GDM1 (cell line): ENCODE measurements around the gene OTUD5.

Experiments used
- DNase-seq: peaks from one replicate; lab custom pipeline; 2025; lab: John Stamatoyannopoulos, UW

The OTUD5 gene

DNA sequence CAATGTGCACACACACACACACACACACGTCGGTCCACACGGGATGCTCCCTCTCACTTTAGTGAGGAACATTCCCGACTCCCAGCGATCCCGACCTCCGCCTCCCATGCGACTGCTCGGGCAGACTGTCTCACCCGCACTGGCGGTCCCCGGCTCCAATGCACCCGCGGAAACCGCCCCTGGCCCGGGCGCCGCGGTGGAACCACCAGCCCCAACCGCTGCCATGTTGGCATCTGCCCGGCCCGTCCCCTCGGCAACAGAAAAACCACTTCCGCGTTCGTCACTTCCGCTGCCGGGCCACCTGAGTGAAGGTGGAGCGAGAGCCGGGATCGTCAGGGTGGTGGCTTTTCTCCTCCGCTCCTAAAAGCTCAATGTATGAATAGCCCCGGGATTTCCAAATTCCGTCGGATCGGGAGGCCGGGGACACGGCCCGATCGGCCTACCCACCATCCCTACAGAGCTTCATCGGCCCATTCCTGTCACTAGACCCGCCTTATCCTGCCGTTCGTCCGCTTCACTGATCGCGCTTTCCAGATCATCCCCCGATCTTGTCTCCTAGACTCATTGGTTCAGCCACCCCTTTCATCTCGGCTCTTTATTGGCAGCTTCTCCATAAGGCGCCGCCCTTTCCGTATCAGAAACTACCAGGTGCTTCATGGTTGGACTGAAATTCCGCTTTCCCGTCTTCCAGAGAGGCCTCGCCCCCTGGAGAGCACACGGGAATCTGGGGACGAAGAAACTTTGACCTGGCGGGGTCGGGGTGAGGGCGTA is 45.8 kb downstream of the OTUD5 start, which contains the start of gene SLC35A2:
Gene SLC35A2, minus strand, starts transcription at position 235 of the 771 bp plus-strand sequence. Its CDS starts 10 bp downstream, at position 225.
- peak; percentile 48 for DNase-seq

DNA sequence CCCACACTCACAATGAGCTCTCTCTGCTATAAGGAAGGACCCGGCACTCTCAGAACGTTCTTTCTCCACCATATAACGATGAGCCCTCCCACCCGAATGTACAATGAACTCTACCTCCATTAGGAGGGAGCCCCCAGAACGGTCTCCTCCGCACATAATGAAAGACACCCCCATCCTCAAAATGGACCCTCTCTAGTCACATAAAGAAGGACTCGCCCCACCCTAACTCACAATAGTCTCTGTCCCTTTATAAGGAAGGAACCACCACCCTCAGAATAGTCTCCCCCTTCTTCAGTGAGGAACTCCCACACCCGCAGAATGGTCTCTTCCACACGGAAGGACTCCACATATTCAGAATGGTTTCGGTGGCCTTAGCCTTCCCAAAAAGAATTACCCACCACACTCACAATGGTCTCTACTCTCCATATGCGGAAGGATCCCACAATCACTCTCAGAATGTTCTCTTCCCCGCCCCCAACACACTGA is 46.4 kb downstream of the OTUD5 start:
- DNase-seq, result no peak

DNA sequence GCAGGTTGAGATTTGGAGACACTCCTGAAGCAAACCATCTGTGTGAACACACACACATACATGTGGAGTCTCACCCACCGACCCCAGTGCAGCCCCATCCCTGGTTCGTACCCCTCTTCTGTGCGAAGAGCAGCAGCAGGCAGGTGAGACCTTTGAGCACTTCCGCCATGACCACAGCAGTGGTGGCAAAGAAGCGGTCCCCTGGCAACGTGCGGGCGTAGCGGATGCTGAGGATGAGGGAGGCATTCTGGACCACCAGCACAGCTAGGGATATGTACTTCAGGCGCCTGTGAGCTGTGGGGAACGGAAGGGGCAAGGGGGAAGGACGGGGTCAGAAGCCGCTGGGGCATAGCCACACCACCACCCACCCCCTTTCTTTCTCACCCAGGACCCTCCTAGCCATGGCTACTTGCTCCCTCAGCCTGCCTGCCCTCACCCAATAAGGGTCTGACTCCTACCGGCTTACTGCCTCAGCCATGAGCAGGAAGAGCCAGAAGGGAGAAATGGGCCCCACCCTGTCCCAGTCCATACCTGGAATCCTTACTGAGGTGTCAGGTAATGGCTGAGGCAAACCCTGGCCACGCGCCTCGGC is 47.6 kb downstream of the OTUD5 start:
- DNase-seq, result no peak

DNA sequence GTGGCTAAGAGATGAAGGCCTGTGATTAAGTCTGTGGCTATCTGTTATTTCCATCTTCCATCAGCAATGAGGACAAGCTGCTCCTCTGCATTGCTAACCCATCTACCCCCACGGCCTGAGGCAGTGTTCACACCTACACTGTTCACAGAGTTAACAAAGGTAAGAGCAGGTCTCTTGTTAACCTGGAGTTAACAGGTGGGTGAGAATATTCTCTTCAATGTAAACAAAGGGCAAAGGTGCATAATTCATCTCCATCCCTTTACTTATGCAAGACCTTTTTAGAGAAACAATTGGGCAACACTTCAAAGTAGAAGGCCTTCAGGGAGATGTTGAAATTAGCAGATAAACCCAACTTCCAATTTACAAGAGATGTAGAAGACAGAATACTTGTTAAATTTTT is 48.8 kb downstream of the OTUD5 start:
- DNase-seq, result no peak

DNA sequence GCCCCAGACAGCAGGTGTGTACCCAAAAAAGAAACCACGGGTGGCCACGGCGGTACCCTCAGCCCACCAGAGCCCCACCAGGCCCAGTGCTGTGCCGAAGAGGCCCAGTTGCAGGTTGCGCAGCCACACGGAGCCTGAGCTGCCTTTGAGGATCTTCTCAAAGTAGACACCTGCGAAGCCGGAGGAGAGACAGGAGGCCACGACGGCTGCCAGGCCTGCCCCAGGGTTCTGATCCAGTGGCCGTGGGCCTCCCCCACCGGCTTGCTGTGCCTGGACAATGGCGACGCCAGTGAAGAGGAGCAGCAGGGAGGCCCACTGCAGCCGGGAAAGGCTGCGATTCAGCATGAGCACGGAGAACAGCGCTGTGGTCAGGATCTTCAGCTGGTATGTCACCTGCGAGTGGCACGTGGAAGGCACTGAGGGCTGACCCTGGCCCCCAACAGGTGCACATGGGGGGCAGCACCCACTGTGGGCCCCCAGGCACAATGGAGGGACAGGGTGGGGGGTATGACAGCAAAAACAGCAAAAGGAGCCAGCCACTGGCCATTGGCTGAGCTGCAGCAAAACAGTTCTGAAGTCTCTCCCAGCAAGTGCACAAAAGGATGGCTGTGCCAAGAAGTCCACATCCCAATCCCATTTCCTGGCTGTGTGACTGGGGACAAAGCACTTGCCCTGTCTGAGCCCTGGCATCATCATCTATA is 52.2 kb downstream of the OTUD5 start:
- DNase-seq, result no peak

DNA sequence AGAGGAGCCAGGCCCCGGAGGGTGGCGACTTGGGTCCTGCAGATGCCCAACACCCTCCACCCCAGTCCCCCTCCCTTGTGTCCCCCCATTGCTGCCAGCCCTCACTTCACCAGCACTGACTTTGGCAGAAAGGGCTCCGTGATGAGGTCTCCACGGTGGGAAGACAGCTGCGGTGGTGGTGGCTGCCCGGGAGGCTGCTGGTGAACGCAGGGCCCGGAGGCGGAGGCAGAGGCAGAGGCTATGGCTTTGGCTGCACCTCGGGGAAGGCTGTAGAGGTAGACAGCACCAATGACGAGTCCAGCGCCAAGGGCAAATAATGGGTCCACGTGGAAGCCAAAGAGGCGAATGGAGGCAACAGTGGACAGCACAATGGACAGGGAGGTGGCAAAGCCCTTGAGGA is 52.8 kb downstream of the OTUD5 start:
- no peak for DNase-seq

DNA sequence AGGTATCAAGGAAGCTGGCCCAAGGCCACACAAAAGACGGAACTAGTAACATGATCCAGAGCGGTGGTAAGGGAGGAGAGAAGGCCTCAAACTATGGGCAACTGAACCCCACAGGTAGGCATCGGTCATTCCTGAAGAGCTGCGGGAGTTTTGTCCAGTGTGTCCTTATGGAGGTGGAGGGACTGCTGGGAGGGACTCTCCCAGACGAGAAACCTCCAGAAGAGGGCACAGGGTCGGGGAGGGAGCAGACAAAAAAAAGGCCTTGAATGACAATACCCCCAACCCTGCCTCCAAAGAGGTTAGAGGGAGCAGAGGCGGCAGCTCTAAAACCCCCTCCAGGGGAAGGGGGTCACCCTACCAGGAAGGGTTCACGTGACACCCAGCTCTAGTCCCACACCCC is 53.2 kb downstream of the OTUD5 start:
- DNase-seq, result no peak

DNA sequence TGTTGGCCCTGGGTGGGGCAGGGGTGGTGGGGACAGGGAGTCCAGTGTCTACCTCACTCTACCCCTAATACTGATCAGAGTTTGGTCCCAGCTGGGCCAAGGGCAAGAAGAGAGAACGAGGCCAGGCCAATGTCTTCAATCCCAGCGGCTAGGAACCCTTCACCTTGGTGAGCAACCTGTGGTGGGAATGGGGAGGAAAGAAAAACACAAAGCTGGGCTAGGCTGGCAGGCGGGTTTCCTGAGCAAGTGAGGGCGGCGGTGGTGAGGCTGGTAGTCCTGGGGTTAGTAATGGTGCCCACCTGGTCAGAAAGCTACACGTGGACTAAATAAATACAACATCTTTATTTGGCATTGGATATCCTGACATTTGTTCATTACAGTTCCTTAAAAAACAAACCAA is 54.1 kb downstream of the OTUD5 start:
- no peak for DNase-seq

DNA sequence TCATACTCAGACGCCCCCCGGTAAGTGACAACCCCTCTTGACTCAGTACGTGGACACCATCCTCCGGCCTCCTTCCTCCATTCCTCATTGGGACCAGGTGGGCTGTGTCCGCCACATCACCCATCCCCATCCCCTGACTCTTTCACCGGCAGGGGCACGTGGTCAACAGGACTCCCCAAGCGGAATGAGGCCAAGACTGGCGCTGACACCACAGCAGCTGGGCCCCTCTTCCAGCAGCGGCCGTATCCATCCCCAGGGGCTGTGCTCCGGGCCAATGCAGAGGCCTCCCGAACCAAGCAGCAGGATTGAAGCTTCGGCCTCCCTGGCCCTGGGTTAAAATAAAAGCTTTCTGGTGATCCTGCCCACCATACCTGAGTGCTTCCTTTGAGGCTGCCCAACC is 54.6 kb downstream of the OTUD5 start:
- no peak for DNase-seq

DNA sequence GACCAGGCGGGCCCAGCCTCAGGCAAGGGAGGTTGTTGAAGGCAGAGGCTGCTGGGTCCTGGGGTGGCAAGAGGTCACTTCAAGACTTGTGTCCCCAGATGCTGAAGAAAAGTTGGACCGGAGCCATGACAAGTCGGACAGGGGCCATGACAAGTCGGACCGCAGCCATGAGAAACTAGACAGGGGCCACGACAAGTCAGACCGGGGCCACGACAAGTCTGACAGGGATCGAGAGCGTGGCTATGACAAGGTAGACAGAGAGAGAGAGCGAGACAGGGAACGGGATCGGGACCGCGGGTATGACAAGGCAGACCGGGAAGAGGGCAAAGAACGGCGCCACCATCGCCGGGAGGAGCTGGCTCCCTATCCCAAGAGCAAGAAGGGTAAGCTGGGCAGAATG is 55.3 kb downstream of the OTUD5 start:
- no peak for DNase-seq

DNA sequence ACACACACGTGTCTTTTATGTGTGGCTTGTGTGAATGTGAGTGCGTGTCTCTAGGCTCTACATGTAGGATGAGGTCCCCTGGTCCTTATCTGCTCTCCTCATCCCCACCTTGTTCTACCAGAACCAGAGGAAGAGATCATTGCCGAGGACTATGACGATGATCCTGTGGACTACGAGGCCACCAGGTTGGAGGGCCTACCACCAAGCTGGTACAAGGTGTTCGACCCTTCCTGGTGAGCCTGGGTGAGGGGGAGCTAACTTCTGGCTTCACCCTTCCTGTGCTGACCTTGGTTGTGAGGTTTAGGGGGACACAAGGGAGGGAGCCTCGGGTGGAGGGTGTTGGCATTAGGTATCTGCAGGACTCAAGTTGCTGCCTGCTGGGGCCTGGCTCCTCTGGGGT is 56.3 kb downstream of the OTUD5 start:
- no peak for DNase-seq

DNA sequence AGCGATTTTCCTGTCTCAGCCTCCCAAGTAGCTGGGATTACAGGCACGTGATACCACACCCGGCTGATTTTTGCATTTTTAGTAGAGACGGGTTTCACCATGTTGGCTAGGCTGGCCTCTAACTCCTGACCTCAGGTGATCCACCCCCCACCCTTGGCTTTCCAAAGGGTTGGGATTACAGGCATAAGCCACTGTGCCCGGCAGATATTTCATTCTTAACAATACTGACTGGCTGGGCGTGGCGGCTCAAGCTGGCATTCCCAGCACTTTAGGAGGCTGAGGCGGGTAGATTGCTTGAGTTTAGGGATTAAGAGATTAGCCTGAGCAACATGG is 58.4 kb downstream of the OTUD5 start:
- DNase-seq, result no peak

DNA sequence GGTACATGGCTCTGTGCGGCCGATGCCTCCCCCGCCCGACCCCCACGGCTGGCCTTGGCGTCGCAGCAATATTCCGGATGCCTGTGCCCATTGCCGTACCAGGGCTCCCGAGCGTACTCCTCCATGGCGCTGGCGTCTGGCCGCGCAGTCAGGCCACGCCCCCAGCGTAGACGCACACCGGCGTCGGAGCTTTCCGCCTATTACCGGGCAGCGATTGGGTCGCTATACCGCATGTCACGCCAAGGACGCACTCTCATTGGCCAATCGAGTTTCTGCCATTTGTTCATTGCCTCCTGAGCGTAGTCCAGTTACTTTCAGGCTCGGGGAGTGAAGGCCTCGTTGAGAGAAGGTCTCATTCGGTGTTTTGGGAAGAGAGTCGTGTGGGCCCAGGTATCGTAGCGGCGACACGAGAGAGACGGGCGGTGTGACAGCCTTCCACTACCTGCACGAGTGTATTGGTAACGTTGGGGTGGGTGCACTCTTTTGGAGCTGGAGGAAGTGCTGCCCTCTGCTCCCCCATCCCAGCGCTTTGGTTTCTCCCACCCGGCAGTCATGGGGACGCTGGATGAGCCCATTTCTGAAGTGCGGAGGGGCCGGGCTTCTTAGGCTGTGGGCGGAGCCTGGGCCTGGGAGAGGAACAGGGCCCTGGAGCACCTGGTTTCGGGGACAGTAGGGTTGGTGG is 59.6 kb downstream of the OTUD5 start, which contains the start of the genes PQBP1 and TIMM17B:
Gene PQBP1, plus strand, starts transcription at position 306 of the 682 bp plus-strand sequence. CDS start 580 bp downstream, outside the sequence.
Gene TIMM17B, minus strand, starts transcription at position 144 of the 682 bp plus-strand sequence. Its CDS starts 19 bp downstream, at position 125.
- peak; percentile 90 for DNase-seq

DNA sequence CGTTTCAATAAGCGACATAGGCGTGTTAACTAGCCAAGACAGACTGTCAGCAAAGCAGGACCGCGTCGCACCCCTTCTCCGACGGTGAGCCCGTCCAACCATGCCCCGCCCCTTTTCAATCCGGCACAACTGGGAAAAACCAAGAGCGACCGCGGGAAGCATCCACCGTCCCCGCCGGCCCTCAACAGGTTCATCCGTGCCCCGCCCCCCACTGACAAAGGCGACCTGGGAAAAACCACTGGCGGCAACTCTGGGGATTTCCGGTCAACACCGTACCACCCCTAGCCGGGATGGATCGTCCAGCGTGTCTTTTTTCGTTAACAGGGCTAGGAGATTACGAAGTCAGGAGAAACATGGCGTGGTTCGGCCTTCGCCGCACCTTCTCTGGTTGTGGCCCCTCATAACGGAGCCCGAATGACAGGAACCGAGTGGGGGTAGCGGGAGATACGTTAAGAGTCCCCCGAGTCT is 60.2 kb downstream of the OTUD5 start:
- no peak for DNase-seq

DNA sequence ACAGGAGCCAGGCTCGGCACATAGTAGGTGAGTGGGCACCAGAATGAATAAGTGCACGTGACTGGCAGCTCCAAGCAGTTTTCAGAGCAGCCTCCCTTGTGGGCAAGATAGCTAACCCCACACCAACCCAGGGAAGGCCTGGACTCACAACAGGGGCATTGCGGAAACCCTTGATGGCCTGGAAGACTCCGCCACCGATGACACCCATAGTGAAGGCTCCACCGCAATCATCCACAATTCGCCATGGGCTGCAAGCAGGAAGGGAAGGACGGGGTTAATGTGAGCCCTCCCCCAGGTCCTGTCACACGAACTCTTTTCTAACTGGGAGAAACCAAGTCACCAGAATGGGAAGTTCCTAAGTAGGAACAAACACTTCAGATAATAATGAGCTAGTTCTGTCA is 60.8 kb downstream of the OTUD5 start:
- no peak for DNase-seq

DNA sequence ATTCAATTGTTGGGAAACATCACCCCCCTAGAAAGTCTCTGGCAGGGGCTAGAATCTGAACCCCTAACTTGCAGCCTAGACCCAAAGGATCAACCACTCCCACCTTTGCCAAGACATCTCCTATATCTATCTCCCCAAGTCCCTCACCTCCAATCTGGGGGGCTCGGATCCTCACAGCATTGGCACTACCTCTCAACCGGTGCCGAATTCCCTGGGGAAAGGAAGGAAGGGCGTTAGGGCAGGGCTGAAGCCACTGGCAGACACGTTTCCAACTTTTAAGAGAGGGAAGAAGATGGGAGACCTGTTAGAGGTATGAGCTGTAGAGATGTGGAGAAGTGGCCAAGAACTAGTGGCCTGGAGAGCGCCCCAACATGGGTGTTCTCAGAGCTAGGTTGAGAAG is 62.5 kb downstream of the OTUD5 start:
- DNase-seq, result no peak

DNA sequence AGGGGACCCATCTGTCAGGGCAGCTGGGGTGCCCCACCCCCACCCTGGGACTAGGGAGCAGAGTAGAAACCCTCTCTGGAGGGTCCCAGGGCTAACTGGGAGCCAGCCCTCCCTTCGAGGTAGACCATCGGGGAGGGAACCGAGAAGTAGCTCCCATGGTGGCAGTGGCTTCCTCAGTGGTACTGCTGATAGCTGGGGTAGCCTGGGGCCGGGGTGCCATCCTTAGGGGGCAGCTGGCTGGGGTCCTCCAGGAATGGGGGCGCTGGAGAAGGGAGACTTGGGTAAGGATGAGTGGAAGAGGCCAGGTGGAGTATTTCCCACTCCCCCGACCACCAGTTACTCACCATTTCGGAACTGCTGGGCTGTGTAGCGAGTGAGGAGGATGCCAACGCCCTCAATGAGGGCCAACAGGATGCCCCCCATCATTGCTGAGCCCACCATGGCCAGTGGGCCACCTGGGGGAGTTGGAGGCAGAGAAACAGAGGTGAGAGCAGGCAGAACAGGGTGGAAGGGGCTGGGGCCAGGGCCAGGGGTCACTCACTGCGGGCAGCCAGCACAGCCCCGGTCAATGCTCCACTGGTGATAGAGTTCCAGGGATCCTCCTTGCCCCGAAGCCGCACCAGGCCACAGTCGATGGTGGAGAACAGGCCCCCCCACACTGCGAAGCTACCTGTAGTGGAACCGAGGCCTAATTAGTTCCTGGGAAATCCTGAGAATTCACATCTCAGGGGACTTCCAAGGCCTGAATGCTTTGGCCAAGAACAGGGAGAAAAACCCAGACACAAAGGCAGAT is 63.7 kb downstream of the OTUD5 start:
- no peak for DNase-seq

DNA sequence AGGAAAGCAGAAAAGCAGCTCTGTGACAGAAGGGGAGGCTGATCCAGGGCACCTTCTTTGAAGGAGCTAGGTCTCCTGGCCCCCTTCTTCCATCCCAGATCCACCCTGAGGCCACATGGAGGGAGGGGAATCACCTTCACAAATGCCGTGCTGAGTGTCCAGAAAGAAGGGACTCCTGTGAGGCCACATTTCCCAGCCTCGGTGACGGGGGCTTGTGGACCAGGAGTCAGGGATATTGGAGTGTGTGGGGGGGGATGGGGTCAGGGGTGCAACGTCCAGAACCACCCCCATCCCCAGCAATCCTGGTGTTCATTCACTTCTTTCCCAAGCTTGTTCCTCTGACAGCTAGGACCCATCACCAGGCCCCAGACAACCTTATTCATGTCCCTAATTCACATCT is 64.5 kb downstream of the OTUD5 start:
- no peak for DNase-seq

DNA sequence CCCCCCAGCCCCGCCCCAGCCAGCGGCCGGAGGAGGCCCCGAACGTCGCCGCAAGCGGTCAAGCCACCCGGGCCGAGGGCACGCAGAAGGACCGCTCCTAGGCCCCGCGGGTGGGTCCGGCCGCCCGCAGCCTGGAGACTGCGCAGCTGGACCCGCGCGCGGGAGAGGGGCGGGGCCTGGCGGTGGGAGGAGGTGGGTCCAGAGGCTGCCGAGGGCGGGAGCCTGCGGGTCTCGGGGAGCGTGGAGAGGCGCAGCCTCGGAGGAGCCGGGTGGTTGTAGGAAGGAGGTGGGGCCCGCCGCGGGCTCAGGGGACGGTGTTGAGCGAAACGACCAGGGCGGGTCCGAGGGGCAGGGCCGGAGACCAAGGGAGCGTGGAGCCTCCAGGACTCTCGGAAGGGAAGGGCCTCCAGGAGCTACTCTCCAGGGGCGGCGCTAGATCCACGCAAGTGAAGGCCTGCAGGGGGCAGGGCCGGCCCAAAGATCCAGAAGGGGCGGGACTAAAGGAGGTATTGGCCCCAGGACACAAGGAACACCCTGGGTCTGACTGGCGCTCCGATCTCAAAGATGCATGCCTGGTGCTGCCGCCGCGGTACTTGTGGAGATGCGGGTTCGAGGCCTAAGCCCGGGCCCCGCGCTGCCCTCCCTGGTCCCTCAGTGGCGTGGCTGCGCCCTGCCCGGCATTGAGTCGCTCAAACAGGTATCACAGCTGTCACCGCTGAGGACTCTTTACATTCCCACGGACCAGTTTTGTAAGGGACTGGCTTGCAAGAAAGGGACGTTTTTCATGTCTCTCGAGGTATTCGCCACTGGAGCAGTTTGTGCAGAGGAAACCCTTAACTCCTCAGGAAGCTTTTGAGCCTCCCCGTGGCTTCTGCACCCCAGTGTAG is 65.8 kb downstream of the OTUD5 start:
- peak; percentile 80 for DNase-seq

DNA sequence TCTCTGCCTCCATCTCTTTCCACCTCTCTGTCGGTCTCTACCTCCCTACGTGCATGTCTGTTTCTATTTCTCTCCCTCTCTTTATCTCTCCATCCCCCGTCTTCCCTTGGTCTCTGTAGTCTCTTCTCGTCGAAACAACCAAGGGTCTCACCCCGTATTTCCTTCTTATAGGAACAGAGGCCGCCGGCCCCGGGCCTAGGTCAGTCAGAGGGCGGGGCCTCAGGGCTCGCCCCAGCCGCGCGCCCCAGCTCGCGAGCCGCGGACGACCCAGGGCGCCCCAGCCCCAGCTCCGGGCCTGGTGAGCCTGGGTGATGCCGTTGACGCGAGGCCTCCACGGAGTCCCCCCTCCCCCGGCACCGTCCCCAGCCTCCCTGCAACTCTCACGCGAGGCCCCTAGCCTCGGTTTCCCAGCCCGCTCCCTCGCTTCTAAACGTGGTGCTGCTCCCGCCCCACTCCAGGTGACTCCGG is 66.4 kb downstream of the OTUD5 start:
- DNase-seq, result no peak
